Fibroblast of skin of right quadriceps (primary cell): Measurements from ENCODE around the gene ADAMTSL4.

Experiments
- DNase-seq: peaks from one replicate; pipeline ENCODE4 v3.0.0-alpha.2; 2013

ADAMTSL4 gene

GRCh38 chr1:150535511-150536287, 13.5 kb upstream of the ADAMTSL4 start:
- DNase-seq, result peak; percentile 57

GRCh38 chr1:150536836-150537731, 12.1 kb upstream of the ADAMTSL4 start:
- DNase-seq, result no peak

- peak; percentile 83 for DNase-seq
Observed at GRCh38 chr1:150537732-150538684, 11.2 kb upstream of the ADAMTSL4 start.

DNA sequence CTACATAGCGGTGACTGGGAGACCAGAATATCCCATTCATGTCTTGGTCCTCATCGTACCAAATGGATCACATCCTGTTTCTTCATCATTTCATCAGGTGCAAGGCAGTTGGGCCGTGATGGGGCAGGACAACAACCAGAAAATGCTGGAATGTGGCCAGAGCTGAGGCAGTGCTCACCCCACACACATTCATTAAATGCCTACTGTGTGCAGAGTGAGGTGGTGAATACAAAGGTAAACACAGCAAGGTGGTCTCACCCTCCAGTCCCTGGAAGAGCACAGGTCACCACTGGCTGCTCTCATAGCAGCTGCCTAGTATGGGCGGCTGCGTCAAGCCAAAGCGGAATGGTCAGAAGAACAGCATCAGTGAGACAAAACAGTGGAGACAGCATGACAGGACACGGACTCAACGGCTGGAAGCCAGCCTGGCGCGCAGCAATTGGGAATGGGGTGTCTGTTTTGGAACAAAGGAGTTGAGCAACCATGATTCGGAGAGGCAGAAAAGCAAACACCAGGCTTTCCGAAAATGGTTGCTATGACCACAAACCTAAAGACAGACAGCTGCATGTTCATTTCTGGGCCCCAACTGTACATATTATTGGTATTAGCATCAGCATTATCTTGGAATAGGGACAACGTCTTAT, 5.6 kb upstream of the ADAMTSL4 start:
- DNase-seq, result no peak

DNA sequence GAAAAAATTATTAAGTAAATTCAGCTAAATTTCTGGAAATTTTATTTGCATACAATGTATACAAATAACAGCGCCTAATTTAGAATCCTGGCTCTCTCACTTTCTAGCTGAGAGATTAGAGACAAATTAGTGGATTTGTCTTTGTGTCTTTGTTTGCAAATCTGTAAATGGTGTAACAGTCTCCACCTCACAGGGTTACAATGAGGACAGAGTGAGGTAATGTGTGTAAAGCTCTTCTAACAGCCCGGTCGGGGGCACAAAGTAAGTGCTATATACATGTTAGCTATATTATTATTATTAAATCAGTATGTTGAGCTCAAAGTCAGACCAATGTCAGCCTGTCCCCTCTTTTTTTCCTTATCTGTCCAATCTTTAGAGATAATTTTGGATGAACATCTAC, 5.0 kb upstream of the ADAMTSL4 start:
- DNase-seq, result no peak

- DNase-seq, result no peak
Observed at GRCh38 chr1:150545486-150546032, 3.6 kb upstream of the ADAMTSL4 start.

GRCh38 chr1:150546294-150546937, 2.8 kb upstream of the ADAMTSL4 start:
- no peak for DNase-seq

- DNase-seq, result no peak
Observed at GRCh38 chr1:150548324-150548631, 930 bp upstream of the ADAMTSL4 start.

- no peak for DNase-seq
Observed at GRCh38 chr1:150549496-150550221, 451 bp downstream of the ADAMTSL4 start.

GRCh38 chr1:150550222-150551050, 1.2 kb downstream of the ADAMTSL4 start:
- DNase-seq, result no peak

GRCh38 chr1:150551051-150551783, 2.0 kb downstream of the ADAMTSL4 start:
- no peak for DNase-seq

DNA sequence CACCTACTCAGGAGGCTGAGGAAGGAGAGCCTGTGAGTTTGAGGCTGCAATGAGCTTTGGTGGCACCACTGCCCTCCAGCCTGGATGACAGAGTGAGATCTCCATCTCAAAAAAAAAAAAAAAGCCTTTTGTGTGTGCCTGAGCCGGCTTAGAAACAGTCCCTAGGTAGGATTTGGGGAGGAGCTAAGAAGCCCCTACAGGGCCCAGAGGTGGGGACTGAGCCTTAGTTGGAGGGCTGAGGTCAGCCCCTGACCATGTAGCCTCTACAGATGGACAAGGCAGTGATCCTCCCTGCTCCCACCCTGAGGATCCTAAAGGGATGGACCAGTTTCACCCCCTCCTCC, 2.5 kb downstream of the ADAMTSL4 start:
- DNase-seq, result no peak

DNA sequence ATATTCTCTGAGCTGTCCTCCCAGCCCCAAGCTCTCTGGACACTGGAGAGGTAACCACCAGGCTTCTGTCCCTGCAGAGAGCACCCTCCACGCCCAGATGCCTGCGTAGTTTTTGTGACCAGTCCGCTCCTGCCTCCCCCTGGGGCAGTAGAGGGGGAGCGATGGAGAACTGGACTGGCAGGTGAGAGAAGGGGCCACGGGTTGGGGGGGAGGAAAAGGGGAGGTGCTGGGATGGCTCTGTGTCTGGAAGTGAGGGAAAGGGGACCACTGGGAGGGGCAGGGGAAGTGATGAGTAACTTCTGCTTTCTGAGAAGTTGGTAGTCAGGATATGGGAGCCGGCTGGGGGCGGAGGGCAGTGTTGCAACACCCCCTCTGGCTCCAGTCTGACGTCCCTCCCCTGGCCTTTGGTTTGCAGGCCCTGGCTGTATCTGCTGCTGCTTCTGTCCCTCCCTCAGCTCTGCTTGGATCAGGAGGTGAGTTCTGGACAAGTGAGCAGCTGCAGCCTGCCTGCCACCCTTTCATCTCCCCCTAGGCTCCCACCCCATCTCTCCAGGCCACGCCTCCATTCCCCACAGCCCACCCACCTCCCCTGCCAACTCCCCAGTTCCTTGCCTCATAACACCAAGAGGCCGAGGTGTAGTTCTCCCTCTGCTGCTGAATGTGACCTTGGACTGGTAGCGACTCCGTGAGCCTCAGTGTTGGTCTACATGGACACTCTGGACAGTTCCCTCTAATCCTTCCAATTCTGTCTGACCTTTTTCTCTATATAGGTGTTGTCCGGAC, 3.1 kb downstream of the ADAMTSL4 start:
- DNase-seq, result peak; percentile 83

GRCh38 chr1:150552911-150553289, 3.7 kb downstream of the ADAMTSL4 start:
- no peak for DNase-seq

- no peak for DNase-seq
Observed at GRCh38 chr1:150553392-150554085, 4.3 kb downstream of the ADAMTSL4 start.

GRCh38 chr1:150554086-150554452, 4.9 kb downstream of the ADAMTSL4 start:
- DNase-seq, result no peak

DNA sequence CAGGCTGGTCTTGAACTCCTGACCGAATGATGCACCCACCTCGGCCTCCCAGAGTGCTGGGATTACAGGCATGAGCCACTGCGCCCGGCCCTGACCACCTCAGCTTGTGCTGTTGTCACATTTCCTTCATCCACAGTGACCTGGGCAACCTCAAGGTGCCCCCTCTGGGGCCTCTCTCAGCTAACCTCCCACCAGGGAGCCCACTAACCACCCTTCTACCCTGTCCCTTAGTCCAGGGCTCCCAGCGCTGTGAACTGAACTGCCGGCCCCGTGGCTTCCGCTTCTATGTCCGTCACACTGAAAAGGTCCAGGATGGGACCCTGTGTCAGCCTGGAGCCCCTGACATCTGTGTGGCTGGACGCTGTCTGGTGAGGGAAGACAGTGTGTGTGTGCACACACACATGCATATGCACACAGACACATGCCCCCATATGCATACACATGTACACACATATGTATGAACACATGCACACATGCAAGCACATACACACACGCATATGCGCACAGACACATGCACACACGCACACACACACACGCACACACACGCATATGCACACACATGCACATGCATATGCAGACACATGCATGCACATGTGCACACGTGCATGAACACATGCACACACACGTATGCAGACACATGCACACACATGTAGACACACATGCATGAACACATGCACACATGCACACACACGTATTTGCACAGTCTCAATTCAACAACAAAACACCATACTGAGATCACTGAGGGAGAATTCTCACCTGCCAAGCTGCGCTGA, 6.2 kb downstream of the ADAMTSL4 start:
- no peak for DNase-seq
